H1 (cell line): ENCODE data around the gene RIPOR2. TPM values are rescaled to one million over a fixed set of nuclear protein-coding genes. Genes with fewer than 3 reads are reported as not detected.

ENCODE experiments used
- ASH2L ChIP-seq: fragments of 200-600, 300-600 bp; sonication (generic); IDR thresholded peaks from one replicate; pipeline ENCODE4 v1.7.1; 2017; ENCODE audit warnings: low read length
- CBX8 ChIP-seq: fragments of 300-800, 300-1000 bp; sonication (generic); IDR thresholded peaks from 2 replicates; pipeline ENCODE4 v1.7.1; 2016; ENCODE audit warnings: low read depth, low read length, borderline replicate concordance
- CHD2 ChIP-seq: IDR thresholded peaks from 2 replicates; pipeline ENCODE4 v1.6.1; 2012; ENCODE audit warnings: low read length, improper control_type of control experiment
- CTBP2 ChIP-seq: IDR thresholded peaks from 2 replicates; pipeline ENCODE4 v1.7.0; 2011; ENCODE audit warnings: borderline replicate concordance, mild to moderate bottlenecking, moderate library complexity, mixed read lengths, low read length; ENCODE audit not compliant: insufficient read depth, insufficient read length
- EGR1 ChIP-seq: IDR thresholded peaks from 2 replicates; pipeline ENCODE4 v1.6.1; 2011; ENCODE audit warnings: low read depth, low read length, borderline replicate concordance
- EZH2 ChIP-seq: fragments of 200-600 bp; sonication (generic); IDR thresholded peaks from 2 replicates; pipeline ENCODE4 v1.7.1; 2012; ENCODE audit warnings: low read depth, mild to moderate bottlenecking, moderate library complexity, low read length, inconsistent platforms; ENCODE audit not compliant: severe bottlenecking
- GTF2F1 ChIP-seq: IDR thresholded peaks from 2 replicates; pipeline ENCODE4 v1.6.1; 2012; ENCODE audit warnings: low read depth, low read length, improper control_type of control experiment, borderline replicate concordance
- HDAC2 ChIP-seq, 2 experiments: fragments of 300-600 bp in 1 of 2; sonication (generic) in 1 of 2; IDR thresholded peaks; 2 replicates each; pipeline ENCODE4 v1.6.1; 2011 to 2012; ENCODE audit warnings: low read depth in 2 of 2, low read length in 2 of 2, mild to moderate bottlenecking in 2 of 2, moderate library complexity in 2 of 2, borderline replicate concordance in 1 of 2, inconsistent platforms in 1 of 2
- JUND ChIP-seq: IDR thresholded peaks from 2 replicates; pipeline ENCODE4 v1.6.1; 2011; ENCODE audit warnings: mild to moderate bottlenecking, improper control_type of control experiment, low read length
- KDM1A ChIP-seq: fragments of 200-600, 300-600 bp; sonication (generic); IDR thresholded peaks from 2 replicates; pipeline ENCODE4 v1.7.1; 2016; ENCODE audit warnings: mild to moderate bottlenecking, low read length, borderline replicate concordance
- KDM4A ChIP-seq: IDR thresholded peaks from one replicate; pipeline ENCODE4 v1.7.1; 2012; ENCODE audit warnings: low read depth, mild to moderate bottlenecking, moderate library complexity, low read length, inconsistent platforms; ENCODE audit not compliant: severe bottlenecking
- POLR2AphosphoS5 ChIP-seq: IDR thresholded peaks from 2 replicates; pipeline ENCODE4 v1.6.1; 2011; ENCODE audit warnings: low read depth, low read length
- RXRA ChIP-seq: IDR thresholded peaks from 2 replicates; pipeline ENCODE4 v1.6.1; 2011; ENCODE audit warnings: low read depth, mild to moderate bottlenecking, low read length, moderate library complexity; ENCODE audit not compliant: insufficient read depth
- SP4 ChIP-seq: IDR thresholded peaks from 2 replicates; pipeline ENCODE4 v1.6.1; 2012; ENCODE audit warnings: low read length, inconsistent platforms
- SUZ12 ChIP-seq: fragments of 200-600 bp; sonication (generic); IDR thresholded peaks from 2 replicates; pipeline ENCODE4 v1.6.1; 2012; ENCODE audit warnings: mild to moderate bottlenecking, inconsistent platforms, low read length, moderate library complexity, mixed read lengths
- TAF1 ChIP-seq: IDR thresholded peaks from 2 replicates; pipeline ENCODE4 v1.6.1; 2011; ENCODE audit warnings: mild to moderate bottlenecking, low read depth, low read length
- TAF7 ChIP-seq: optimal IDR thresholded peaks from 2 replicates; pipeline ENCODE3; 2011; ENCODE audit warnings: low read depth, mild to moderate bottlenecking, inconsistent platforms, low read length, moderate library complexity, borderline replicate concordance
- TBP ChIP-seq: IDR thresholded peaks from 2 replicates; pipeline ENCODE4 v1.6.1; 2011; ENCODE audit warnings: low read depth, low read length, improper control_type of control experiment
- TEAD4 ChIP-seq: IDR thresholded peaks from 2 replicates; pipeline ENCODE4 v1.6.1; 2012; ENCODE audit warnings: low read depth, low read length, inconsistent platforms, mixed read lengths
- YY1 ChIP-seq: IDR thresholded peaks from 2 replicates; pipeline ENCODE4 v1.6.1; 2011; ENCODE audit warnings: low read depth, mild to moderate bottlenecking, low read length
- polyA plus RNA-seq, 7 experiments: library from polyadenylated mRNA; depleted of rRNA in 3 of 7; stranded (reverse) in 5 of 7; unstranded in 2 of 7; fragments of >200 nt in 5 of 7; fragments of 200-250 nt in 2 of 7; gene quantifications; 1 replicate in 5 of 7; 2 replicates in 1 of 7; 4 replicates in 1 of 7; pipeline versions ENCODE4 v1.2.1 to v1.2.3, GENCODE V29; 2011 to 2013; ENCODE audit warnings: missing spikeins in 2 of 7, mixed read lengths in 2 of 7
- total RNA-seq: library from RNA; stranded (reverse); fragmentation: NEBNext Ultra II Directional; extraction: Animal tissue kit (Norgen Biotek cat#: 25700); gene quantifications from 2 replicates; pipeline ENCODE4 v1.2.1, GENCODE V29; 2021
- TF ChIP-seq, protein P1 (sequence below), 3 experiments: IDR thresholded peaks; 1 replicate in 2 of 3; 2 replicates in 1 of 3; pipeline versions ENCODE4 v1.5.1 to v1.6.1; 2011; ENCODE audit warnings: low read length in 3 of 3, mild to moderate bottlenecking in 3 of 3, inconsistent platforms in 2 of 3, low read depth in 1 of 3, moderate library complexity in 1 of 3; ENCODE audit not compliant: insufficient read depth in 1 of 3; ENCODE audit errors: control extremely low read depth in 1 of 3

RIPOR2 gene
- total and polyA plus RNA-seq, 2 of the 8 experiments (the other 6 are each of a cell fraction or from before 2014, with no cell fraction given), result 16.7 to 45.6 TPM

- TF ChIP-seq RXRA (no peak), TAF1 (peak; percentile 75), HDAC2 (IDR thresholded peaks at IDR 0.05; ENCODE audit: borderline replicate concordance in 1 of 2, low read depth in 2 of 2, low read length in 2 of 2) (peak; percentile 60 to 64; a peak in 1 of 4 replicates), YY1 (no peak), KDM1A (no peak), JUND (0 out of 2 replicates have a peak, but pooled peaks have one; percentile 5), TAF7 (peak; percentile 12), CBX8 (no peak), KDM4A (no peak), ASH2L (peak; percentile 94), POLR2AphosphoS5 (peak; percentile 88), EZH2 (no peak), TEAD4 (peak; percentile 93), CTBP2 (no peak), CHD2 (0 out of 2 replicates have a peak, but pooled peaks have one; percentile 49), SP4 (0 out of 2 replicates have a peak, but pooled peaks have one; percentile 36), GTF2F1 (no peak), EGR1 (no peak), TBP (peak; percentile 58), SUZ12 (no peak)
- TF ChIP-seq, protein P1, sequence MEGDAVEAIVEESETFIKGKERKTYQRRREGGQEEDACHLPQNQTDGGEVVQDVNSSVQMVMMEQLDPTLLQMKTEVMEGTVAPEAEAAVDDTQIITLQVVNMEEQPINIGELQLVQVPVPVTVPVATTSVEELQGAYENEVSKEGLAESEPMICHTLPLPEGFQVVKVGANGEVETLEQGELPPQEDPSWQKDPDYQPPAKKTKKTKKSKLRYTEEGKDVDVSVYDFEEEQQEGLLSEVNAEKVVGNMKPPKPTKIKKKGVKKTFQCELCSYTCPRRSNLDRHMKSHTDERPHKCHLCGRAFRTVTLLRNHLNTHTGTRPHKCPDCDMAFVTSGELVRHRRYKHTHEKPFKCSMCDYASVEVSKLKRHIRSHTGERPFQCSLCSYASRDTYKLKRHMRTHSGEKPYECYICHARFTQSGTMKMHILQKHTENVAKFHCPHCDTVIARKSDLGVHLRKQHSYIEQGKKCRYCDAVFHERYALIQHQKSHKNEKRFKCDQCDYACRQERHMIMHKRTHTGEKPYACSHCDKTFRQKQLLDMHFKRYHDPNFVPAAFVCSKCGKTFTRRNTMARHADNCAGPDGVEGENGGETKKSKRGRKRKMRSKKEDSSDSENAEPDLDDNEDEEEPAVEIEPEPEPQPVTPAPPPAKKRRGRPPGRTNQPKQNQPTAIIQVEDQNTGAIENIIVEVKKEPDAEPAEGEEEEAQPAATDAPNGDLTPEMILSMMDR (IDR thresholded peaks at IDR 0.05; ENCODE audit: control extremely low read depth in 1 of 3, insufficient read depth in 1 of 3, low read depth in 1 of 3, low read length in 3 of 3), result no peak
These were observed 45.0 kb upstream of the RIPOR2 start (continued) for GRCh38 chr6:24980507-24981385.
